Liver (tissue), 9 donors: ENCODE measurements around the gene TCOF1. TPM values are rescaled to one million over a fixed set of nuclear protein-coding genes. Genes with fewer than 3 reads are reported as not detected.

Source experiments
- DNase-seq: peaks from one replicate; pipeline ENCODE4 v3.0.0-alpha.2; 2017; ENCODE audit warnings: low spot score
- H3K27ac ChIP-seq, 2 donors: one replicate each; pipeline ENCODE4 v1.7.0; 2013; ENCODE audit warnings: inconsistent platforms in 2 of 2, low read length in 2 of 2, control low read depth in 1 of 2, low read depth in 1 of 2, mild to moderate bottlenecking in 1 of 2
- H3K27me3 ChIP-seq, 4 donors: one replicate each; pipeline versions ENCODE4 v1.6.1 to v1.7.0; 2013; ENCODE audit warnings: low read length in 3 of 4, inconsistent platforms in 1 of 4, mild to moderate bottlenecking in 1 of 4, moderate library complexity in 1 of 4; ENCODE audit not compliant: control insufficient read depth in 4 of 4, insufficient read depth in 4 of 4
- H3K36me3 ChIP-seq, 4 donors: one replicate each; pipeline versions ENCODE4 v1.6.1 to v1.7.0; 2013; ENCODE audit warnings: low read length in 3 of 4, mild to moderate bottlenecking in 3 of 4, low read depth in 1 of 4, moderate library complexity in 1 of 4; ENCODE audit not compliant: control insufficient read depth in 4 of 4, insufficient read depth in 3 of 4
- H3K4me1 ChIP-seq, 4 donors: one replicate each; pipeline versions ENCODE4 v1.6.1 to v1.7.0; 2013; ENCODE audit warnings: low read length in 3 of 4, mild to moderate bottlenecking in 3 of 4, moderate library complexity in 1 of 4; ENCODE audit not compliant: control insufficient read depth in 4 of 4, insufficient read depth in 4 of 4
- H3K4me3 ChIP-seq, 3 donors: one replicate each; pipeline versions ENCODE4 v1.6.1 to v1.7.0; 2013; ENCODE audit warnings: low read length in 3 of 3, control low read depth in 1 of 3, low read depth in 1 of 3, mild to moderate bottlenecking in 1 of 3
- H3K9ac ChIP-seq, 2 donors: one replicate each; pipeline ENCODE4 v1.7.0; 2013; ENCODE audit warnings: low read length in 2 of 2, mild to moderate bottlenecking in 2 of 2, moderate library complexity in 2 of 2, control low read depth in 1 of 2, low read depth in 1 of 2
- H3K9me3 ChIP-seq, 4 donors: one replicate each; pipeline versions ENCODE4 v1.6.1 to v1.7.0; 2013; ENCODE audit warnings: low read length in 3 of 4; ENCODE audit not compliant: control insufficient read depth in 4 of 4
- FOXA2 ChIP-seq: IDR thresholded peaks from 2 replicates; pipeline ENCODE4 v1.6.1; 2016; ENCODE audit warnings: antibody characterized with exemption
- HNF4A ChIP-seq, 2 donors: conservative IDR thresholded peaks; 2 replicates each; pipeline ENCODE4 v1.6.1; 2016; ENCODE audit warnings: antibody characterized with exemption in 2 of 2, mild to moderate bottlenecking in 2 of 2
- JUND ChIP-seq, 2 donors: IDR thresholded peaks; 2 replicates each; pipeline ENCODE4 v1.6.1; 2016; ENCODE audit warnings: antibody characterized with exemption in 2 of 2
- RAD21 ChIP-seq, 2 donors: IDR thresholded peaks; 2 replicates each; pipeline ENCODE4 v1.6.1; 2016; ENCODE audit warnings: antibody characterized with exemption in 2 of 2, mild to moderate bottlenecking in 2 of 2
- REST ChIP-seq: IDR thresholded peaks from 2 replicates; pipeline ENCODE4 v1.6.1; 2016; ENCODE audit warnings: antibody characterized with exemption, mild to moderate bottlenecking
- SP1 ChIP-seq: IDR thresholded peaks from 2 replicates; pipeline ENCODE4 v1.6.1; 2018; ENCODE audit warnings: antibody characterized with exemption, mild to moderate bottlenecking
- TAF1 ChIP-seq: conservative IDR thresholded peaks from 2 replicates; pipeline ENCODE4 v1.6.1; 2016; ENCODE audit warnings: antibody characterized with exemption, mild to moderate bottlenecking
- YY1 ChIP-seq: IDR thresholded peaks from 2 replicates; pipeline ENCODE4 v1.6.1; 2016; ENCODE audit warnings: antibody characterized with exemption, mild to moderate bottlenecking
- WGBS: extraction: QIAGEN DNeasy Blood & Tissue Kit; methylation state at CpG from one replicate; pipeline ENCODE4 v1.1.7; 2013; 5-methylcytosine and 5-hydroxymethylcytosine counted together
- polyA plus RNA-seq, 2 donors: library from polyadenylated mRNA; stranded (reverse) in 1 of 2; unstranded in 1 of 2; fragments of 200-250 nt in 1 of 2; fragments of >200 nt in 1 of 2; fragmentation: Nextera tagmentation in 1 of 2; extraction: Ambion mirVana in 1 of 2; gene quantifications; one replicate each; pipeline versions ENCODE4 v1.2.1 to v1.2.3, GENCODE V29; 2013 to 2015
- total RNA-seq, 2 donors: library from RNA; depleted of rRNA; stranded (reverse); fragments of >200 nt; gene quantifications; one replicate each; pipeline ENCODE4 v1.2.3, GENCODE V29; 2014
- TF ChIP-seq, protein P1 (sequence below): fragments of 150-350 bp; IDR thresholded peaks from 2 replicates; pipeline ENCODE4 v1.5.1; 2017; ENCODE audit warnings: improper control_type of control experiment, low read depth, low read length; ENCODE audit not compliant: missing input control
- TF ChIP-seq, protein P2 (sequence below): IDR thresholded peaks from 2 replicates; pipeline ENCODE4 v1.6.1; 2016; ENCODE audit warnings: antibody characterized with exemption
- donor health status: healthy.
- donor health status: healthy.
- donor health status: healthy.
- donor health status: healthy.
- donor health status: healthy.

TCOF1 gene
- total and polyA plus RNA-seq, 4 donors: 3.2 to 8.5 (median 6.4) TPM

DNA sequence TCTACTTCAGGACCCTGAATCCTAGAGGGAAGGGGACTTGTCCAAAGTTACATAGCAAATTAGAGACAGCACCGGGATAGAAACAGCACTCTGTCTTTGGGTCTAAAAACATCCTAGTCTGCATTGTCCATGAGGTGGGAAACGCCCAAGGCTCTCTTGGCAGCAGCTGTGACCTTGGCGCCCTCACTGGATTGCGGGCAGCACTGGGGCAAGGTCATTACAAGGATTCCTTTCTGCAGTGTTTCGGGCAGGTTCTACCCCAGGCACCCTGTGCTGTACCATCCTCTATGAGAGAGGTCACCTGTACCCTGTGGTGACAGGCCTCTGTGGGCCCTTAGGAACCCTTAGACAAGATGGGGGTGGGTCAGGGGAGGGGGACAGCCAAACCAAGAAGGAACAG, 46.6 kb downstream of the TCOF1 start:
- Histone ChIP-seq H3K4me1 (peaks cover 0 to 2% (median 0%) of the 10 kb centered on the region in 4 donors), H3K9ac (no peak overlapping the region)
- WGBS: 84% methylated on average over 5 of the region's 5 CpGs

GRCh38 chr5:150404535-150404934, 47.0 kb downstream of the TCOF1 start:
- Histone ChIP-seq H3K4me3 (no peak overlapping the region), H3K36me3 (peaks cover 0 to 27% (median 16%) of the 10 kb centered on the region in 4 donors), H3K4me1 (peaks cover 0 to 2% (median 0%) of the 10 kb centered on the region in 4 donors), H3K9ac (no peak overlapping the region), H3K9me3 (no peaks in the 10 kb centered on the region), H3K27ac (no peak overlapping the region), H3K27me3 (no peaks in the 10 kb centered on the region)
- no peak for DNase-seq
- TF ChIP-seq, protein P1, sequence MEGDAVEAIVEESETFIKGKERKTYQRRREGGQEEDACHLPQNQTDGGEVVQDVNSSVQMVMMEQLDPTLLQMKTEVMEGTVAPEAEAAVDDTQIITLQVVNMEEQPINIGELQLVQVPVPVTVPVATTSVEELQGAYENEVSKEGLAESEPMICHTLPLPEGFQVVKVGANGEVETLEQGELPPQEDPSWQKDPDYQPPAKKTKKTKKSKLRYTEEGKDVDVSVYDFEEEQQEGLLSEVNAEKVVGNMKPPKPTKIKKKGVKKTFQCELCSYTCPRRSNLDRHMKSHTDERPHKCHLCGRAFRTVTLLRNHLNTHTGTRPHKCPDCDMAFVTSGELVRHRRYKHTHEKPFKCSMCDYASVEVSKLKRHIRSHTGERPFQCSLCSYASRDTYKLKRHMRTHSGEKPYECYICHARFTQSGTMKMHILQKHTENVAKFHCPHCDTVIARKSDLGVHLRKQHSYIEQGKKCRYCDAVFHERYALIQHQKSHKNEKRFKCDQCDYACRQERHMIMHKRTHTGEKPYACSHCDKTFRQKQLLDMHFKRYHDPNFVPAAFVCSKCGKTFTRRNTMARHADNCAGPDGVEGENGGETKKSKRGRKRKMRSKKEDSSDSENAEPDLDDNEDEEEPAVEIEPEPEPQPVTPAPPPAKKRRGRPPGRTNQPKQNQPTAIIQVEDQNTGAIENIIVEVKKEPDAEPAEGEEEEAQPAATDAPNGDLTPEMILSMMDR: no peak
- no peak for TF ChIP-seq HNF4A (conservative IDR thresholded peaks at IDR 0.05)
- no peak for TF ChIP-seq JUND (IDR thresholded peaks at IDR 0.05)
- TF ChIP-seq TAF1: no peak
- no peak for TF ChIP-seq SP1
- WGBS: 95% methylated on average over 10 of the region's 10 CpGs

More for the DNA sequence above, 46.6 kb downstream of the TCOF1 start:
- TF ChIP-seq, protein P2, sequence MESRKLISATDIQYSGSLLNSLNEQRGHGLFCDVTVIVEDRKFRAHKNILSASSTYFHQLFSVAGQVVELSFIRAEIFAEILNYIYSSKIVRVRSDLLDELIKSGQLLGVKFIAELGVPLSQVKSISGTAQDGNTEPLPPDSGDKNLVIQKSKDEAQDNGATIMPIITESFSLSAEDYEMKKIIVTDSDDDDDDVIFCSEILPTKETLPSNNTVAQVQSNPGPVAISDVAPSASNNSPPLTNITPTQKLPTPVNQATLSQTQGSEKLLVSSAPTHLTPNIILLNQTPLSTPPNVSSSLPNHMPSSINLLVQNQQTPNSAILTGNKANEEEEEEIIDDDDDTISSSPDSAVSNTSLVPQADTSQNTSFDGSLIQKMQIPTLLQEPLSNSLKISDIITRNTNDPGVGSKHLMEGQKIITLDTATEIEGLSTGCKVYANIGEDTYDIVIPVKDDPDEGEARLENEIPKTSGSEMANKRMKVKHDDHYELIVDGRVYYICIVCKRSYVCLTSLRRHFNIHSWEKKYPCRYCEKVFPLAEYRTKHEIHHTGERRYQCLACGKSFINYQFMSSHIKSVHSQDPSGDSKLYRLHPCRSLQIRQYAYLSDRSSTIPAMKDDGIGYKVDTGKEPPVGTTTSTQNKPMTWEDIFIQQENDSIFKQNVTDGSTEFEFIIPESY: no peak
- no peak for TF ChIP-seq YY1
- TF ChIP-seq FOXA2: no peak
- TF ChIP-seq SP1: no peak
- TF ChIP-seq RAD21 (IDR thresholded peaks at IDR 0.05): no peak
- no peak for TF ChIP-seq REST
- Histone ChIP-seq H3K9me3 (no peaks in the 10 kb centered on the region), H3K4me3 (no peak overlapping the region), H3K27me3 (no peaks in the 10 kb centered on the region), H3K36me3 (peaks cover 0 to 31% (median 18%) of the 10 kb centered on the region in 4 donors), H3K27ac (no peak overlapping the region)
- no peak for DNase-seq
